IPS DF 6.9 (cell line): ENCODE data around the gene MATK.

Experiments
- DNase-seq: peaks from one replicate; pipeline ENCODE4 v3.0.0-alpha.2; 2013; ENCODE audit warnings: low read depth, low spot score
- H3K27ac ChIP-seq: one replicate; pipeline ENCODE4 v1.5.1; 2013; ENCODE audit warnings: low read length, control low read depth
- H3K27me3 ChIP-seq: 2 replicates; pipeline ENCODE4 v1.6.1; 2013; ENCODE audit warnings: mild to moderate bottlenecking, low read length; ENCODE audit not compliant: control insufficient read depth, insufficient read depth
- H3K36me3 ChIP-seq: 2 replicates; pipeline ENCODE4 v1.6.1; 2013; ENCODE audit warnings: low read length; ENCODE audit not compliant: control insufficient read depth, insufficient read depth
- H3K4me1 ChIP-seq: 2 replicates; pipeline ENCODE4 v1.6.1; 2013; ENCODE audit warnings: low read length; ENCODE audit not compliant: control insufficient read depth, insufficient read depth
- H3K4me3 ChIP-seq: 2 replicates; pipeline ENCODE4 v1.5.1; 2013; ENCODE audit warnings: mild to moderate bottlenecking, low read length
- H3K9me3 ChIP-seq: 2 replicates; pipeline ENCODE4 v1.6.1; 2013; ENCODE audit warnings: low read length, inconsistent platforms; ENCODE audit not compliant: control insufficient read depth, insufficient read depth
- WGBS: extraction: QIAGEN DNeasy Blood & Tissue Kit; methylation state at CpG from one replicate; pipeline ENCODE4 v1.1.7; 2013; ENCODE audit warnings: mixed read lengths, missing lambda C conversion rate; ENCODE audit not compliant: insufficient read length, insufficient coverage; 5-methylcytosine and 5-hydroxymethylcytosine counted together

The MATK gene

GRCh38 chr19:3825286-3825956, 39.2 kb upstream of the MATK start:
- Histone ChIP-seq H3K4me1 (no peaks in the 10 kb centered on the region; the same call in 1 of the 2 replicates), H3K27me3 (no peaks in the 10 kb centered on the region), H3K4me3 (no peak overlapping the region), H3K27ac (no peak overlapping the region), H3K36me3 (no peaks in the 10 kb centered on the region), H3K9me3 (no peaks in the 10 kb centered on the region)
- no CpG with 5 or more reads among the region's 32 CpGs for WGBS
- DNase-seq: no peak

GRCh38 chr19:3823350-3823713, 37.2 kb upstream of the MATK start:
- no peaks in the 10 kb centered on the region; the same call in 1 of the 2 replicates for H3K4me1 ChIP-seq

GRCh38 chr19:3822683-3823349, 36.6 kb upstream of the MATK start:
- Histone ChIP-seq H3K27ac (no peak overlapping the region), H3K4me1 (no peaks in the 10 kb centered on the region; the same call in 1 of the 2 replicates), H3K27me3 (no peaks in the 10 kb centered on the region), H3K4me3 (no peak overlapping the region), H3K9me3 (no peaks in the 10 kb centered on the region), H3K36me3 (no peaks in the 10 kb centered on the region)
- DNase-seq: no peak
- no CpG with 5 or more reads among the region's 26 CpGs for whole genome bisulfite sequencing

More at GRCh38 chr19:3823350-3823713, 37.2 kb upstream of the MATK start:
- H3K4me3 ChIP-seq: no peak overlapping the region
- no peak overlapping the region for H3K27ac ChIP-seq
- no peak for DNase-seq
- WGBS: no CpG with 5 or more reads among the region's 10 CpGs
- no peaks in the 10 kb centered on the region for H3K36me3 ChIP-seq
- no peaks in the 10 kb centered on the region for H3K27me3 ChIP-seq
- H3K9me3 ChIP-seq: no peaks in the 10 kb centered on the region

- no CpG with 5 or more reads among the region's 43 CpGs for WGBS
- H3K27me3 ChIP-seq: no peaks in the 10 kb centered on the region
- peak; percentile 39 for DNase-seq
- no peak overlapping the region for H3K27ac ChIP-seq
- H3K4me1 ChIP-seq: no peaks in the 10 kb centered on the region
- H3K9me3 ChIP-seq: no peaks in the 10 kb centered on the region
- H3K36me3 ChIP-seq: no peaks in the 10 kb centered on the region
- no peak overlapping the region for H3K4me3 ChIP-seq
These were observed 35.7 kb upstream of the MATK start for GRCh38 chr19:3821857-3822364.

GRCh38 chr19:3821156-3821555, 35.0 kb upstream of the MATK start:
- no peaks in the 10 kb centered on the region for H3K36me3 ChIP-seq
- H3K27me3 ChIP-seq: no peaks in the 10 kb centered on the region
- no peaks in the 10 kb centered on the region for H3K4me1 ChIP-seq
- H3K4me3 ChIP-seq: no peak overlapping the region
- H3K9me3 ChIP-seq: no peaks in the 10 kb centered on the region
- no CpG with 5 or more reads among the region's 23 CpGs for whole genome bisulfite sequencing
- DNase-seq: no peak
- no peak overlapping the region for H3K27ac ChIP-seq

- Histone ChIP-seq H3K27me3 (no peaks in the 10 kb centered on the region), H3K4me3 (no peak overlapping the region), H3K9me3 (no peaks in the 10 kb centered on the region), H3K4me1 (no peaks in the 10 kb centered on the region), H3K36me3 (no peaks in the 10 kb centered on the region), H3K27ac (no peak overlapping the region)
- no peak for DNase-seq
- WGBS: no CpG with 5 or more reads among the region's 19 CpGs
These were observed 33.8 kb upstream of the MATK start for GRCh38 chr19:3819989-3820388.

- DNase-seq: no peak
- no CpG with 5 or more reads among the region's 31 CpGs for WGBS
These were observed 32.7 kb upstream of the MATK start for GRCh38 chr19:3818918-3819317.

GRCh38 chr19:3818466-3818865, 32.3 kb upstream of the MATK start:
- H3K36me3 ChIP-seq: no peaks in the 10 kb centered on the region
- H3K9me3 ChIP-seq: no peaks in the 10 kb centered on the region
- H3K27ac ChIP-seq: no peak overlapping the region
- no peaks in the 10 kb centered on the region for H3K27me3 ChIP-seq
- no CpG with 5 or more reads among the region's 11 CpGs for WGBS
- DNase-seq: no peak
- no peaks in the 10 kb centered on the region for H3K4me1 ChIP-seq
- H3K4me3 ChIP-seq: no peak overlapping the region

More at GRCh38 chr19:3818918-3819317, 32.7 kb upstream of the MATK start:
- Histone ChIP-seq H3K27me3 (no peaks in the 10 kb centered on the region), H3K9me3 (no peaks in the 10 kb centered on the region), H3K27ac (no peak overlapping the region), H3K4me1 (no peaks in the 10 kb centered on the region), H3K4me3 (no peak overlapping the region), H3K36me3 (no peaks in the 10 kb centered on the region)

GRCh38 chr19:3817761-3818160, 31.6 kb upstream of the MATK start:
- Histone ChIP-seq H3K36me3 (no peaks in the 10 kb centered on the region), H3K4me1 (no peaks in the 10 kb centered on the region), H3K27ac (no peak overlapping the region), H3K9me3 (no peaks in the 10 kb centered on the region), H3K27me3 (no peaks in the 10 kb centered on the region), H3K4me3 (no peak overlapping the region)
- DNase-seq: no peak
- WGBS: no CpG with 5 or more reads among the region's 8 CpGs

- Histone ChIP-seq H3K4me1 (no peaks in the 10 kb centered on the region), H3K9me3 (no peaks in the 10 kb centered on the region), H3K27me3 (no peaks in the 10 kb centered on the region), H3K36me3 (no peaks in the 10 kb centered on the region), H3K4me3 (no peak overlapping the region), H3K27ac (no peak overlapping the region)
- no CpG with 5 or more reads among the region's 45 CpGs for WGBS
- no peak for DNase-seq
These were observed 30.5 kb upstream of the MATK start for GRCh38 chr19:3816566-3817218.
